Common myeloid progenitor, CD34-positive (primary cell): ENCODE data around the gene PDE10A.

Source experiments
- CTCF ChIA-PET: fragments of 350-600 bp; sonication (Branson Sonifier 250); formaldehyde crosslinking; loops from one replicate; lab custom pipeline; 2021; ENCODE audit warnings: antibody characterized with exemption; lab: Charles Lee
- POLR2A ChIA-PET: fragments of 350-600 bp; sonication (Branson Sonifier 250); formaldehyde crosslinking; loops from one replicate; lab custom pipeline; 2021; ENCODE audit warnings: antibody characterized with exemption; lab: Charles Lee
- DNase-seq, 3 donors: peaks; one replicate each; pipeline versions ENCODE4 v3.0.0 to v3.0.0-alpha.2; 2013
- H3K27ac ChIP-seq, 2 experiments: 1 replicate in 1 of 2; 2 replicates in 1 of 2; pipeline ENCODE4 v1.7.0; 2013; ENCODE audit warnings: inconsistent platforms in 2 of 2, low read length in 2 of 2, mild to moderate bottlenecking in 2 of 2, low read depth in 1 of 2, moderate library complexity in 1 of 2; ENCODE audit not compliant: severe bottlenecking in 2 of 2, insufficient read depth in 1 of 2, poor library complexity in 1 of 2
- H3K27me3 ChIP-seq, 5 experiments: replicated peaks in 2 of 5; 1 replicate in 3 of 5; 2 replicates in 2 of 5; pipeline versions ENCODE4 v1.6.1 to v1.7.0; 2013; ENCODE audit warnings: low read length in 4 of 5, mild to moderate bottlenecking in 2 of 5, moderate library complexity in 2 of 5, inconsistent platforms in 1 of 5; ENCODE audit not compliant: insufficient read depth in 5 of 5, control insufficient read depth in 4 of 5
- H3K36me3 ChIP-seq, 4 experiments: 1 replicate in 2 of 4; 2 replicates in 2 of 4; pipeline versions ENCODE4 v1.6.1 to v1.7.0; 2013; ENCODE audit warnings: low read length in 3 of 4, control low read depth in 1 of 4, mild to moderate bottlenecking in 1 of 4; ENCODE audit not compliant: control insufficient read depth in 4 of 4, insufficient read depth in 4 of 4
- H3K4me1 ChIP-seq, 4 experiments: 1 replicate in 3 of 4; 2 replicates in 1 of 4; pipeline versions ENCODE4 v1.6.1 to v1.7.1; 2013; ENCODE audit warnings: low read length in 3 of 4, mild to moderate bottlenecking in 3 of 4, control low read depth in 1 of 4, inconsistent platforms in 1 of 4, moderate library complexity in 1 of 4; ENCODE audit not compliant: control insufficient read depth in 4 of 4, insufficient read depth in 4 of 4; ENCODE audit errors: control extremely low read depth in 1 of 4
- H3K4me3 ChIP-seq, 7 experiments: 1 replicate in 4 of 7; 2 replicates in 3 of 7; pipeline versions ENCODE4 v1.5.1 to v1.7.0; 2013; ENCODE audit warnings: mild to moderate bottlenecking in 7 of 7, low read length in 6 of 7, moderate library complexity in 6 of 7, inconsistent platforms in 2 of 7, low read depth in 2 of 7, control low read depth in 1 of 7; ENCODE audit not compliant: insufficient read depth in 4 of 7, control insufficient read depth in 1 of 7; ENCODE audit errors: extremely low read depth in 1 of 7
- H3K9me3 ChIP-seq, 5 experiments: 1 replicate in 4 of 5; 2 replicates in 1 of 5; pipeline versions ENCODE4 v1.6.1 to v1.7.1; 2013; ENCODE audit warnings: low read length in 4 of 5, mild to moderate bottlenecking in 2 of 5, inconsistent platforms in 1 of 5, low read depth in 1 of 5, moderate library complexity in 1 of 5; ENCODE audit not compliant: control insufficient read depth in 4 of 5, insufficient read depth in 2 of 5; ENCODE audit errors: control extremely low read depth in 1 of 5
- WGBS: methylation state at CpG from one replicate; pipeline ENCODE4 v1.1.5; 2013; ENCODE audit not compliant: insufficient coverage; 5-methylcytosine and 5-hydroxymethylcytosine counted together

PDE10A gene

DNA sequence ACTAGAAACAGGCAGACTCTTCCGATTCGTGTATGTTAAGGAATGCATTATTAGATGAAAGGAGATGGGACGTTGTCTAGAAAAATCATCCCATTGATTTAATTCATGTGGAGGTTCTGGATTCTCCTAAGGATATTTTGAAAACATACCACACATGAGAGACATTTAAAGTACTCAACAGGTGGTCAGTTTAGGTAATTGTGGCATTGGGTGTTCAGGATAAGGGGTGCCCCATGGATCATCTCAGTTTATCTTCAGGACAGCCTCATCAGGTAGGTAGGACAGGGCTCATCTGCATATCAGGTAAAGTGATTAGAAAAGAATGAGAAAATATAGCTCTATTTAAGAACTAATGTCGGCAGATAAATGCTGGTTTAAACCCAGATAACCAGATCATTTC is 15.9 kb upstream of the PDE10A start:
- ChIA-PET POLR2A (no interaction called here), CTCF (no interaction called here)
- DNase-seq = no peak
- H3K4me1 ChIP-seq = no peaks in the 10 kb centered on the region
- H3K27ac ChIP-seq = no peak overlapping the region
- H3K9me3 ChIP-seq = no peaks in the 10 kb centered on the region
- no peak overlapping the region for H3K4me3 ChIP-seq
- peaks cover 0 to 42% (median 8%) of the 10 kb centered on the region in 5 experiments for H3K27me3 ChIP-seq
- 70% methylated on average over 1 of the region's 4 CpGs for WGBS
- no peaks in the 10 kb centered on the region for H3K36me3 ChIP-seq

DNA sequence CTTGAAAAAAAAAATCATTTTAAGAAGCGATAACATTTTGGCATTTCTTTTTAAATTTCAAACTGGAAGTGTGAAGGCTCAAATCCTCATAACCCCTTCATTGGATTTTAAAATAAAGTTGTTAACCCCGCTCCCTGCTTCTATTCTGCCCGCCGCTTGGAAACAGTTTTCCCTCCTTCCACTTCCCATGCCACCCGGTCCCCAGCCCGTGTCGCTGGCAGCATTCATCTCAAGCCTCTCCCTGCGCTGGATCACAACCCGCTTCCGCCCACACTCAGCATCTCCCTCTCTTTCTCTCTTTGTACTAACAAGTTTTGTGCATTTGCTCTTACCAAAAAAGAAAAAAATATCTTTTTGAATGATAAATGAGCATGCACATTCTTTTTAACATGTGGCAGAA is 15.4 kb upstream of the PDE10A start:
- Histone ChIP-seq H3K36me3 (no peaks in the 10 kb centered on the region), H3K9me3 (no peaks in the 10 kb centered on the region), H3K4me3 (no peak overlapping the region), H3K27me3 (peaks cover 0 to 39% (median 8%) of the 10 kb centered on the region in 5 experiments), H3K4me1 (no peaks in the 10 kb centered on the region), H3K27ac (no peak overlapping the region)
- ChIA-PET CTCF (no interaction called here), POLR2A (no interaction called here)
- WGBS = 95% methylated on average over 7 of the region's 10 CpGs
- DNase-seq = no peak

DNA sequence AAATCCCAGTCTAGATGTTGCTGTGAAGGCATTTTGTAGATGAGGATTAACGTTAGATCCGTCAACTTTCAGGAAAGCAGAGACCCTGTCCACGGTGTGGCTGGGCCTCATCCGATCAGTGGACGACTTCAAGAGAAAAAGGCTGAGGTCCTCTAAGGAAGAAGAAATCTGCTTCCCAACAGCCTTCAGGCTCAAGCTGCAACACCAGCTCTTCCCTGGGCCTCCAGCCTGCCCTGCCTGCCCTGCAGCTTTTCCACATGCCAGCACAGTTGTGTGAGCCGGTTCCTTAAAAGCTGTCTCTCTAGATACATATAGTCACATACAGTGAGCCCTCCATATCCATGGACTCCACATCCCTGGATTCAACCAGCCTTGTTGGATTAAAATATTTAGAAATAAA is 14.1 kb upstream of the PDE10A start:
- no peaks in the 10 kb centered on the region for H3K36me3 ChIP-seq
- no peaks in the 10 kb centered on the region for H3K9me3 ChIP-seq
- H3K27me3 ChIP-seq = peaks cover 0 to 37% (median 8%) of the 10 kb centered on the region in 5 experiments
- H3K27ac ChIP-seq = no peak overlapping the region
- ChIA-PET CTCF (interaction anchor here (1.4 kb wide), 1 partner anchor 10 kb away, joined by 3 read pairs; no protein-coding TSS in a partner anchor), POLR2A (no interaction called here)
- no peak overlapping the region for H3K4me3 ChIP-seq
- WGBS = 100% methylated on average over 5 of the region's 6 CpGs
- H3K4me1 ChIP-seq = no peaks in the 10 kb centered on the region
- no peak for DNase-seq

DNA sequence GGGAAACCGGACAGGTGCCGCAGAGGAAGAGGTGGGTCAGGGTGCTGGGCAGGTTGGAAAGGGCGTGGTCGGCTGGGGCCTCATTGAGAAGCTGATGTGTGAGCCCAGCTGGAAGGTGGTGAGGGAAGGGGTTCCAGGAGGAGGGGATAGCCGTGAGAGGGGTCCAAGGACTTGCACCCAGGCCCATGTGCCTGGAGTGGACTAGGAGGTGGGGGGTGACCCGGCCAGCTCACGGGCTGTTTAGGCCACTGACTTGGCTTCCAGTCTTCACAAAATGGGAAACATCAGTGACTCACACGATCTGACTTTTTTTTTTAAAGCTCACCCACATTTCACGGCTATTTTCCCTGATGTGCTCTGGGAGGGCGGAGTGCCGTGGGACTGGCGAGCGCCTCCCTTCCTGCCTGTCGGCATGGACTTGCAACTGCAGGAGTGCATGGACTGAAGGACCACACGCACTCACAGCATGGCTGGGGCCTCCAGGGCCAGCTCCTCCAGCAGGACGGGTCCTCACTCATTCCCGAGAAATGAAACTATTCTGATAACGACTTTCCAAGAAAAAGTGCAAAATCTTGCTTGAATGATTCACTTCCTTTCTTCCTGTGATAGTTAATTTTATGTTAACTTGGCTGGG is 13.5 kb upstream of the PDE10A start:
- 91% methylated on average over 17 of the region's 18 CpGs for WGBS
- Histone ChIP-seq H3K36me3 (no peaks in the 10 kb centered on the region), H3K4me3 (no peak overlapping the region), H3K4me1 (no peaks in the 10 kb centered on the region), H3K9me3 (no peaks in the 10 kb centered on the region), H3K27ac (no peak overlapping the region), H3K27me3 (peaks cover 0 to 36% (median 8%) of the 10 kb centered on the region in 5 experiments)
- no peak for DNase-seq
- ChIA-PET POLR2A (no interaction called here), CTCF (interaction anchor here (1.4 kb wide), 1 partner anchor 10 kb away, joined by 3 read pairs; no protein-coding TSS in a partner anchor)

DNA sequence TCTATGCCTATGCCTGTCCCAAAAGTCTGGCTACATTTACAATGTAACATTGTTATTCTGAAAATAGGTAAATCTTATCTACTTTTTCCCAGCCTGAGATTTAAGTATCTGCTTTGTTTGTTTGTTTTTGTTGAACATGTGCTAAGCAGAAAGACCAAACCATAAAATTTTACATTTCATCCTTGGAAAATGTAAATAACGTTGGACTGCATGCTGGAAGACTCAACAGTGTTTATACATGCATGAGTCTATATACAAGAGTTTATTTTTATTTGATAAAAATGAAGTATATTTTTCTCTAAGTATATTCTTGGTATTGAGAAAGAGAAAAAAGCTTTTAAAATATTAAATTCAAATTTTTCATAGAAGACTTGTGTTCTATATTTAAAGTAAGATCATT is 12.1 kb upstream of the PDE10A start:
- H3K9me3 ChIP-seq = no peaks in the 10 kb centered on the region
- H3K27ac ChIP-seq = no peak overlapping the region
- H3K4me3 ChIP-seq = no peak overlapping the region
- no CpG with 5 or more reads among the region's 1 CpG for WGBS
- peaks cover 2 to 43% (median 7%) of the 10 kb centered on the region in 5 experiments for H3K27me3 ChIP-seq
- H3K36me3 ChIP-seq = no peaks in the 10 kb centered on the region
- ChIA-PET POLR2A (no interaction called here), CTCF (no interaction called here)
- no peak for DNase-seq
- H3K4me1 ChIP-seq = no peaks in the 10 kb centered on the region

DNA sequence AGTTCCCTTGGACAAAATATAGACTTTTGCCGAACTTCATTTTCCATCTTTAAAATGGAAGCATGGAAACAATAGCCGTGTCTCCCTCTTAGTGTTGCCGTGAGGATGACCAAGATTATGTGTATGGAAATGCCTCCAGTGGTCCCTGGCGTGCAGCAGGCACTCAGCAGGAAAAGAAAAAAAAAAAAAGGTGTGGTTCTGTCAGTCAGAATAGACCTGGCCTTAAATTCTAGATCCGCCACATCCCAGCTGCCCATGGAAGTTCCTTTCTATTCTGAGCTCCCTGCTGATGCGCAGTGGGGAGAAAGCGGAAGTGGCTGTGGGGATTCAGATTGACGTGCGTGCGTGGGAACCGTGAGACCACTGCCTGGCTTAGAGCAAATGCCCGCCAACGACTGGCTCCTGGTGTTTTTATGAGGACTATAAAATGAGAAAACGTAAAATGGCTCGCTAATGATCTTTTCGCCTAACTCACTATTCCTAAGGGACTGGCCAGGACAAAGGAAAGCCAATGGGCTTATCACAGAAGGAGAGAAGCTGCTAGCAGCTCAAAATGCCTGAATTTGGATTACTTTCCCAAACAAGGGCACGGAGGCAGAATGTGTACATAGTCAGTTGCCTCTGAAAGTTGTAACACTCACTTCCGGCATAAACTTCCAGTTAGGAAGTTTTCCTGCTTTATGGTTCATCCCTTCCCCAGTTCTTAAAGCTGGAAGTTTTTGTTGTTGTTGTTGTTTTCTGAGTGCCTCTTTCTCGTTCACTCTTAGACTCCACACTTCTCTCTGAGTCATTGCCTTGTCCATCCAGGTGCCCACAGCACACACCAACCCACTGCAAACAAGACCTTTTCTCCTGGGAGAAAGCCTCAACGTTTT is 11.4 kb upstream of the PDE10A start:
- Histone ChIP-seq H3K4me3 (no peak overlapping the region), H3K36me3 (no peaks in the 10 kb centered on the region), H3K9me3 (no peaks in the 10 kb centered on the region), H3K4me1 (no peaks in the 10 kb centered on the region), H3K27ac (no peak overlapping the region), H3K27me3 (peaks cover 6 to 43% (median 7%) of the 10 kb centered on the region in 5 experiments)
- WGBS = 56% methylated on average over 16 of the region's 20 CpGs
- POLR2A ChIA-PET = interaction anchor here (0.6 kb wide), 1 partner anchor 75 kb away, joined by 3 read pairs; no protein-coding TSS in a partner anchor
- peak in 2 of 3 donors; percentile 27 to 31 for DNase-seq
- CTCF ChIA-PET = no interaction called here

DNA sequence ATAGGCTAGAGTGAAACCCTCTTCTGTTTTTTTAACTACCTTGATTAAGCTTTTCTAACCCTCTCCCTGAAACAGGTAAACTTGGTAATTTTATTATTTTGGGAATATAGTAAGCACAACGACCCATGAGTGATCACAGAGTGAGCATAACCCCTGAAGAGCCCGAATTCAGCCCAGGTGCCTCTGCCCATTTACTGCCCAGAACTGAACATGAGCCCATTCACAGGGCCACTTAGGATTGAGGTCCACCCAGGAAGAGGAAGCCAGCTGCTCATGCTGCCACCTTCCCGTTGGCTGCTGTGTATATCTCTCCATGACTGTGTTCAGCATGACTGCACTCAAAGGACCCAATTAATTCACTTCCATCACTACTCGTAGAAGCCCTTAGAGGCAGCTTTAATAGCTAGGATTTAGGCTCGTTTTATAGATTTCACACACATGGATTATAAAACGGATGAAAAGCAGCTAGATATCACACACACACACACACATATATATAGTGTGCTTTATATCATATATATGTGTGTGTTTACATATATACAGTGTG is 8.3 kb upstream of the PDE10A start:
- CTCF ChIA-PET = no interaction called here
- H3K27ac ChIP-seq = no peak overlapping the region
- no peaks in the 10 kb centered on the region for H3K36me3 ChIP-seq
- H3K27me3 ChIP-seq = peaks cover 6 to 59% (median 23%) of the 10 kb centered on the region in 5 experiments
- no peak overlapping the region for H3K4me3 ChIP-seq
- POLR2A ChIA-PET = no interaction called here
- no peaks in the 10 kb centered on the region for H3K9me3 ChIP-seq
- H3K4me1 ChIP-seq = no peaks in the 10 kb centered on the region
- WGBS = 86% methylated on average over 5 of the region's 6 CpGs
- DNase-seq = no peak
